ENCODE data around the gene SDHB.

DNA sequence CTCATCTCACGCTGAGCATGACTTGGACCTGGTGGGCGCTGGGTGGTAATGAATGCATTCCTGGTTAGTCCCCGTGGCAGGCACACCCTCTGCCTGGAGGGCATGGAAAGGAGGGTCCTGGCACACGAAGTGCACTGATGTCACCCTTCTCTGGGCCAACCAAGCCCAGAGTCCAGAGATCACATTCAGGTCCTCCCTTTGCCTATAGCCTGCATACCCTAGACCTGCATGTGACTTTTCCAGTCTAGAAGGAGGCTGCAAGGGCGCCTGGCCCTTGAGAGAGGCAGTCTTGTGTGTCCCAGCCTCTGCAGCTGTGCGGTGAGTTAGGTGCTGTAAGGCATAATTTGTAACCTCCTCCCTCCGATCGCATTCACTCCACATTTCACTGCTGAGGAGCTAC lies 43.3 kb upstream of the SDHB start:
- TF ChIP-seq, protein P1, sequence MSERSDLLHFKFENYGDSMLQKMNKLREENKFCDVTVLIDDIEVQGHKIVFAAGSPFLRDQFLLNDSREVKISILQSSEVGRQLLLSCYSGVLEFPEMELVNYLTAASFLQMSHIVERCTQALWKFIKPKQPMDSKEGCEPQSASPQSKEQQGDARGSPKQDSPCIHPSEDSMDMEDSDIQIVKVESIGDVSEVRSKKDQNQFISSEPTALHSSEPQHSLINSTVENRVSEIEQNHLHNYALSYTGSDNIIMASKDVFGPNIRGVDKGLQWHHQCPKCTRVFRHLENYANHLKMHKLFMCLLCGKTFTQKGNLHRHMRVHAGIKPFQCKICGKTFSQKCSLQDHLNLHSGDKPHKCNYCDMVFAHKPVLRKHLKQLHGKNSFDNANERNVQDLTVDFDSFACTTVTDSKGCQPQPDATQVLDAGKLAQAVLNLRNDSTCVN (CRISPR knock-in tag; IDR thresholded peaks at IDR 0.05): no peak
- no peak for TF ChIP-seq SIX5 (IDR thresholded peaks at IDR 0.05; ENCODE audit: borderline replicate concordance in 1 of 2, insufficient read depth in 1 of 2, low read depth in 1 of 2, low read length in 2 of 2)
- TF ChIP-seq, protein P2, sequence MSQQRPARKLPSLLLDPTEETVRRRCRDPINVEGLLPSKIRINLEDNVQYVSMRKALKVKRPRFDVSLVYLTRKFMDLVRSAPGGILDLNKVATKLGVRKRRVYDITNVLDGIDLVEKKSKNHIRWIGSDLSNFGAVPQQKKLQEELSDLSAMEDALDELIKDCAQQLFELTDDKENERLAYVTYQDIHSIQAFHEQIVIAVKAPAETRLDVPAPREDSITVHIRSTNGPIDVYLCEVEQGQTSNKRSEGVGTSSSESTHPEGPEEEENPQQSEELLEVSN (IDR thresholded peaks at IDR 0.05; ENCODE audit: borderline replicate concordance in 1 of 2, extremely low read depth in 1 of 2, insufficient read depth in 1 of 2, insufficient read length in 1 of 2, low read depth in 1 of 2, low read length in 1 of 2, poor library complexity in 1 of 2, severe bottlenecking in 1 of 2): no peak
